ENCODE results near the gene BOLA2.
"Not testable (repeated sequence)": the region's sequence is repeated elsewhere in the genome, so short reads cannot be mapped to it uniquely, and the experiment has no call there.

- not testable (repeated sequence) for TF ChIP-seq CTCF (IDR thresholded peaks at IDR 0.05; ENCODE audit: low read depth, low read length); EZH2phosphoT487 (IDR thresholded peaks at IDR 0.05; ENCODE audit: low read depth)
Observed at GRCh38 chr16:29465985-29466824, 12.1 kb upstream of the BOLA2 start.

Measured in OCI-LY3 (cell line).